Smooth muscle cell (in vitro differentiated cells): Measurements from ENCODE around the gene RAB39A. TPM values are rescaled to one million over a fixed set of nuclear protein-coding genes. Genes with fewer than 3 reads are reported as not detected.

Experiments
- DNase-seq: peaks from one replicate; lab custom pipeline; 2025; ENCODE audit not compliant: unreplicated experiment; lab: John Stamatoyannopoulos, UW
- H2AFZ ChIP-seq: fragments of 200-600 bp; sonication (generic); 2 replicates; pipeline ENCODE4 v1.6.0; 2016; ENCODE audit warnings: antibody characterized with exemption, low read depth, mild to moderate bottlenecking
- H3F3A ChIP-seq: fragments of 200-600 bp; sonication (generic); 2 replicates; pipeline ENCODE4 v1.6.0; 2017; ENCODE audit warnings: antibody characterized with exemption, low read depth
- H3K27ac ChIP-seq: fragments of 200-600 bp; sonication (generic); 2 replicates; pipeline ENCODE4 v1.5.1; 2016; ENCODE audit warnings: low read depth, mild to moderate bottlenecking
- H3K27me3 ChIP-seq: fragments of 200-600 bp; sonication (generic); 2 replicates; pipeline ENCODE4 v1.6.1; 2016; ENCODE audit warnings: low read depth, mild to moderate bottlenecking
- H3K36me3 ChIP-seq: fragments of 200-600 bp; sonication (generic); 2 replicates; pipeline ENCODE4 v1.5.1; 2016; ENCODE audit warnings: low read depth
- H3K4me1 ChIP-seq: fragments of 200-600 bp; sonication (generic); 2 replicates; pipeline ENCODE4 v1.5.1; 2016; ENCODE audit warnings: low read depth
- H3K4me2 ChIP-seq: fragments of 200-600 bp; sonication (generic); 2 replicates; pipeline ENCODE4 v1.6.0; 2016; ENCODE audit warnings: mild to moderate bottlenecking
- H3K4me3 ChIP-seq: fragments of 200-600 bp; sonication (generic); 2 replicates; pipeline ENCODE4 v1.5.1; 2016; ENCODE audit warnings: mild to moderate bottlenecking
- H3K79me2 ChIP-seq: fragments of 200-600 bp; sonication (generic); 2 replicates; pipeline ENCODE4 v1.6.0; 2016; ENCODE audit warnings: low read depth, mild to moderate bottlenecking
- H3K9ac ChIP-seq: fragments of 200-600 bp; sonication (generic); 2 replicates; pipeline ENCODE4 v1.6.0; 2016; ENCODE audit warnings: low read depth
- H3K9me3 ChIP-seq: fragments of 200-600 bp; sonication (generic); replicated peaks from 2 replicates; pipeline ENCODE4 v1.5.1; 2016; ENCODE audit warnings: low read depth
- H4K20me1 ChIP-seq: fragments of 200-600 bp; sonication (generic); 2 replicates; pipeline ENCODE4 v1.6.0; 2016; ENCODE audit warnings: low read depth
- CTCF ChIP-seq: fragments of 200-600 bp; sonication (generic); IDR thresholded peaks from 2 replicates; pipeline ENCODE4 v1.5.1; 2017; ENCODE audit warnings: borderline replicate concordance, mild to moderate bottlenecking, antibody characterized with exemption; ENCODE audit not compliant: insufficient read depth, poor library complexity, severe bottlenecking
- WGBS: methylation state at CpG from one replicate; pipeline ENCODE4 v1.1.7; 2016; ENCODE audit warnings: low lambda C conversion rate; 5-methylcytosine and 5-hydroxymethylcytosine counted together
- polyA plus RNA-seq: library from polyadenylated mRNA; unstranded; fragments of >200 nt; fragmentation: Nextera tagmentation; extraction: Ambion mirVana; gene quantifications from 2 replicates; pipeline ENCODE4 v1.2.1, GENCODE V29; 2016
- total RNA-seq: library from RNA; depleted of rRNA; stranded (reverse); fragments of >200 nt; gene quantifications from 2 replicates; pipeline ENCODE4 v1.2.3, GENCODE V29; 2014

RAB39A gene
- total and polyA plus RNA-seq, 2 experiments from 2014 or later = not detected

GRCh38 chr11:108003623-108004022 is 75.4 kb downstream of the RAB39A start:
- Histone ChIP-seq H3K4me1 (no peaks in the 10 kb centered on the region), H2AFZ (no peak overlapping the region), H3F3A (peaks cover 3% of the 10 kb centered on the region), H3K27me3 (no peaks in the 10 kb centered on the region), H3K9me3 (no peaks in the 10 kb centered on the region), H3K9ac (no peak overlapping the region), H3K79me2 (no peaks in the 10 kb centered on the region), H3K27ac (no peak overlapping the region), H3K4me2 (no peak overlapping the region), H3K36me3 (no peaks in the 10 kb centered on the region), H4K20me1 (no peaks in the 10 kb centered on the region), H3K4me3 (no peak overlapping the region)
- DNase-seq = no peak
- WGBS = 91% methylated on average over 5 of the region's 5 CpGs
- TF ChIP-seq CTCF = no peak

DNA sequence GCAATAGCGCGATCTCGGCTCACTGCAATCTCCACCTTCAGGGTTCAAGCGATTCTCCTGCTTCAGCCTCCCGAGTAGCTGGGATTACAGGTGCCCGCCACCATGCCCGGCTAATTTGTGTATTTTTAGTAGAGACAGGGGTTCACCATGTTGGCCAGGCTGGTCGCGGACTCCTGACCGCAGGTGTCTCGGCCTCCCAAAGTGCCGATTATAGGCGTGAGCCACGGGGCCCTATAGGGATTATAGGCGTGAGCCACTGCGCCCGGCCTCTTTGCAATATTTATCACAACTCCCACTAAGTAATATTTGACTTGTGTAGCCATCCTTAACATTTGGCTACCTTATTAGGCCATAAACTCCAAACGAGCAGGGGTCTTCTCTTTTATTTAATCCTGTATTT is 79.6 kb downstream of the RAB39A start:
- WGBS = 96% methylated on average over 18 of the region's 18 CpGs
- Histone ChIP-seq H2AFZ (no peak overlapping the region), H3F3A (peaks cover 3% of the 10 kb centered on the region), H3K36me3 (no peaks in the 10 kb centered on the region), H3K4me1 (peaks cover 18% of the 10 kb centered on the region), H3K79me2 (peaks cover 37% of the 10 kb centered on the region), H3K4me2 (no peak overlapping the region), H3K27me3 (no peaks in the 10 kb centered on the region), H3K9me3 (no peaks in the 10 kb centered on the region), H3K27ac (no peak overlapping the region), H4K20me1 (peaks cover 21% of the 10 kb centered on the region), H3K4me3 (no peak overlapping the region), H3K9ac (no peak overlapping the region)
- no peak for DNase-seq
- no peak for TF ChIP-seq CTCF

- H2AFZ ChIP-seq = peak within 1 kb of the TSS; percentile 99
- peaks cover 3% of the 10 kb centered on the region for H3F3A ChIP-seq
- H3K4me2 ChIP-seq = peak within 1 kb of the TSS; percentile 86
- peaks cover 48% of the 10 kb centered on the region for H3K79me2 ChIP-seq
- peak; percentile 77 for TF ChIP-seq CTCF
- no peaks in the 10 kb centered on the region for H3K9me3 ChIP-seq
- peaks cover 31% of the 10 kb centered on the region for H4K20me1 ChIP-seq
- H3K36me3 ChIP-seq = no peaks in the 10 kb centered on the region
- peak within 1 kb of the TSS; percentile 77 for H3K4me3 ChIP-seq
- H3K27me3 ChIP-seq = no peaks in the 10 kb centered on the region
- peaks cover 18% of the 10 kb centered on the region for H3K4me1 ChIP-seq
- 2% methylated on average over 70 of the region's 72 CpGs for WGBS
- peak within 1 kb of the TSS; percentile 97 for H3K27ac ChIP-seq
- peak; percentile 84 for DNase-seq
- H3K9ac ChIP-seq = peak within 1 kb of the TSS; percentile 100
These were observed 80.6 kb downstream of the RAB39A start, which contains the start of gene CUL5 for GRCh38 chr11:108008656-108009496. Gene CUL5 (plus strand): TSS chr11:108008898. CDS start chr11:108009349, 451 bp downstream.
